GM18951 (cell line): ENCODE data around the gene RNH1.
"Not testable (repeated sequence)": the region's sequence is repeated elsewhere in the genome, so short reads cannot be mapped to it uniquely, and the experiment has no call there.

Source experiments
- POLR2A ChIP-seq: IDR thresholded peaks from 4 replicates; pipeline ENCODE4 v1.6.1; 2011; ENCODE audit warnings: mild to moderate bottlenecking; ENCODE audit not compliant: insufficient read length, insufficient read depth; ENCODE audit errors: extremely low read depth
- in situ Hi-C: fragments of 300-500 bp; cut with MboI; formaldehyde crosslinking; loops from one replicate; pipeline ENCODE4 v1.12.0; 2022; ENCODE audit warnings: low sequenced_read_pairs, mixed read lengths, inconsistent platforms; ENCODE audit not compliant: unreplicated experiment

Gene RNH1

DNA sequence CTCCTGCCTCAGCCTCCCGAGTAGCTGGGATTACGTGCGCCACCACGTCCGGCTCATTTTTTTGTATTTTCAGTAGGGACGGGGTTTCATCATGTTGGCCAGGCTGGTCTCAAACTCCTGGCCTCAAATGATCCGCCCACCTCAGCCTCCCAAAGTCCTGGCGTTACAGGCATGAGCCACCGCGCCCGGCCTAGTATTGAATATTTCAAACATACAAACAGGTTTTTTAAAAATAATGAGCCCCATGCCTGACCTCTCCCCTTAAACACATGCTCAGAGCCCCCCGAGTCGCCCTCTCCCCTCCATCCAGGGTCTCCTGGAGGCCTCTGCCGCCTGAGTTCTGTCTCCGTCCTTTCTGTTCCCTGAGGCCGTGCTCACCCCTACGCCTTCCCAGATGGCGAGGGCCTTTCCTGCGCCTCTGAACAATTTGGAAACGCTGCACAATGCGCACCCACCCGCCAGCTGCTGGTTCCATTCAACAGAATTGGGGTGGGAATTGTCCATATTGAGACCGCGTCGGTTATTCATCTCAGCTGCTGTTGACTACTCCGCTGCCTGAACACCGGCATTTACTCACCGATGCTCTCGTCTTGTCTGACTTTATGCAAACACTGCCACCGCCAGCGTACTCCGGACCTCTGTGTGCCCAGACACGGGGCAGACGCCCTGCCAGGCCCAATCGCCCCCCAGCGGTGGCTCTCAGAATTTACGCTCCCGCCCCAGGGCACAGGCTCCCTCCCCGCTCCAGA is 13.6 kb upstream of the RNH1 start:
- in situ Hi-C loops, result no loop called here
- no peak for TF ChIP-seq POLR2A

DNA sequence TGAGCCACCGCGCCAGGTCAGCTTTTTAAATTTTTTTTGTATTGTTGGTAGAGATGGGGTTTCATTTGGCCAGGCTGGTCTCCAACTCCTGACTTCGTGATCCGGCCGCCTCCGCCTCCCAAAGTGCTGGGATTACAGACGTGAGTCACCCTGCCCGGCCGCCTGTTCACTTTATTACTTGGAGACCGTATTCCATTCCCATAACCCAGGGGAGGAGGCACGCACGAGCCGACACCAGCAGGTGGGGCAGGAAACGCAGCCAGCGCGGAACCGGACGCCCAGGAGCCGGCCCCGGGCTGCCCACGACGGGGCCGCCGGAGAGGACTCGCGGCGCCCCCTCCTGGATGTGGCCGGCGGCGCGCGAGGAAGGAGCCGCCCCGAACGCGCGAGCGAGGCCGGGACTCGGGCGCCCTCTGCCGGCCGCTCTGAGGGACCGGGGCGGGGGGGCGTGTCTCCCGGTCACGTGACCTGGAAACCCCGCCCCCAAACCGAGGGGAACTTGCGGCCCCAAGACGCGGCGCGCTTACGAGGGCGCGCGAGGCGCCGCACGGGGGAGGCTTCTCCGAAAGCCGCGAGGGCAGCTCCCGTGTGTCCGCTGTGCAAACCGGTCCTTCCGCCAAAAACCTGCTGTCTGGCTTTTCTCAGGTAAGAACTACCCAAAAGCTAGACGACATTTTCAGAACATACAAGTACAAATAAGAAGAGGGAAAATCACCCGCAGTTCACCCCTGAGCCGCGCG is 11.6 kb upstream of the RNH1 start:
- in situ Hi-C loops, result no loop called here
- peak; percentile 42 for TF ChIP-seq POLR2A

DNA sequence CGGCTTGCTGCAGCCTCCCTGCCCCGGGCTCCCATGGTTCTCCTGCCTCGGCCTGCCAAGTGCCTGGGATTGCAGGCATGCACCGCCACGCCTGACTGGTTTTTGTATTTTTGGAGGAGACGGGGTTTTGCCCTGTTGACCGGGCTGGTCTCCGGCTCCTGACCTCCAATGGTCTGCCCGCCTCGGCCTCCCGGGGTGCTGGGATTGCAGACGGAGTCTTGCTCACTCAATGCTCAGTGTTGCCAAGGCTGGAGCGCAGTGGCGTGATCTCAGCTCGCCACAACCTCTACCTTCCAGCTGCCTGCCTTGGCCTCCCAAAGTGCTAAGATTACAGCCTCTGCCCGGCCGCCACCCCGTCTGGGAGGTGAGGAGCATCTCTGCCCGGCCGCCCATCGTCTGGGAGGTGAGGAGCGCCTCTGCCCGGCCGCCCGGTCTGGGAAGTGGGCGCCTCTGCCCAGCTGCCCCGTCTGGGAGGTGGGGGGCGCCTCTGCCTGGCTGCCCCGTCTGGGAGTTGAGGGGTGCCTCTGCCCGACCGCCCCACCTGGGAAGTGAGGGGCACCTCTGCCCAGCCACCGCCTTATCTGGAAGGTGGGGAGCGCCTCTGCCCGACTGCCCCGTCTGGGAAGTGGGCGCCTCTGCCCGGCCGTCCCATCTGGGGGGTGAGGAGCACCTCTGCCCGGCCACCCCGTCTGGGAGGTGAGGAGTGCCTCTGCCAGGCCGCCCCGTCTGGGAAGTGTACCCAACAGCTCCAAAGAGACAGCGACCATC is 10.1 kb upstream of the RNH1 start:
- in situ Hi-C loops, result not testable (repeated sequence)

DNA sequence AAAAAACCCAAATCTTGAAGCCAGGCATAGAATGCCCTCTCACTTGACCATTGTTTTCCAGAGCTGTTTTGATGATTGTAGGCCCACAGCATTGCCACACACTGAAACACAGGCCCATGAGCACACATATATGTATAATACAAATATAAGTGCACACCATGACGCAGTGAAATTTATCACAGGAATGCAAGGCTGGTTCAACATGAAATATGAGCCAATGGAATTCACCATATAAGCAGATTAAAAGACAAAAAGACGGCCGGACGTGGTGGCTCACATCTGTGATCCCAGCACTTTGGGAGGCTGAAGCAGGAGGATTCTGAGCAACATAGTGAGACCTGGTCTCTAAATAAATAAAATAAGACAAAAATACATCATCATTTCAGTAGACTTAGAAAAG is 9.4 kb upstream of the RNH1 start:
- in situ Hi-C loops, result no loop called here
- TF ChIP-seq POLR2A, result no peak

DNA sequence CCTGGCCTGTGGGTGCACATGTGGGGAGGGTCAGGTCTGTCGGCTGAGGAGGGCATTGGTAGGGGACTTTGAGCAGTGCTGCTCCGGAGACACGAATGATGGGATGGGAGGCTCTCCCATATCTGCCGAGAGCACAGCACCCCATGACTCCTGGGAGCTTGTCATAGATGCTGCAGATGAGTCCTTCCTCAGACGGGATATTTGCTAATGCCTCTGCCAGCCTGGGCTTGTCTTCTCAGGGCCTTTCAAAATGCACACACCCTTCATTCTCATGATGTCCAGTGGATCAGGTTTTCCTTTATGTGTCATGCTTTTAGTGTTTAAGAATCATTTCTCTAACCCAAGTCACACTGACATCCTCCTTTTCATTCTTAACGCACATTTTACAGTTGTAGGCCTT is 8.1 kb upstream of the RNH1 start:
- in situ Hi-C loops, result no loop called here
- no peak for TF ChIP-seq POLR2A

DNA sequence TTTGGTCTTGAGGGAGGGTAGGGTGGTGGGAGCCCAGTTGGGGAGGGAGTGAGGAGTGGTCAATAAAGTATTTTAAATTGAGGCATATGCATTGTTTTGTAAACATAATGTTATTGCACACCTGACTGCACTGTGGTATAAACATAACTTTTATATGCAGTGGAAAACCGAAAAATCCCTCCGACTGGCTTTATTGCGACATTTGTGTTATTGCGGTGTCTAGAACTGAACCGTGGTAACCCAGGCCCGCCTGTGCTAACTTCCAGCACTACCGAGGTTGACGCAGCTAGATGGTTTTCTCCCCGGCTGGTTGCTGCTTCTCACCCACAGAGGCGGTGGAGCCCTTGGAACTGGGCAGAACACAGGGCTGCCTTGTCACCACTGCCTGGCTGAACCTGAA is 7.6 kb upstream of the RNH1 start:
- TF ChIP-seq POLR2A, result no peak
- in situ Hi-C loops, result no loop called here

DNA sequence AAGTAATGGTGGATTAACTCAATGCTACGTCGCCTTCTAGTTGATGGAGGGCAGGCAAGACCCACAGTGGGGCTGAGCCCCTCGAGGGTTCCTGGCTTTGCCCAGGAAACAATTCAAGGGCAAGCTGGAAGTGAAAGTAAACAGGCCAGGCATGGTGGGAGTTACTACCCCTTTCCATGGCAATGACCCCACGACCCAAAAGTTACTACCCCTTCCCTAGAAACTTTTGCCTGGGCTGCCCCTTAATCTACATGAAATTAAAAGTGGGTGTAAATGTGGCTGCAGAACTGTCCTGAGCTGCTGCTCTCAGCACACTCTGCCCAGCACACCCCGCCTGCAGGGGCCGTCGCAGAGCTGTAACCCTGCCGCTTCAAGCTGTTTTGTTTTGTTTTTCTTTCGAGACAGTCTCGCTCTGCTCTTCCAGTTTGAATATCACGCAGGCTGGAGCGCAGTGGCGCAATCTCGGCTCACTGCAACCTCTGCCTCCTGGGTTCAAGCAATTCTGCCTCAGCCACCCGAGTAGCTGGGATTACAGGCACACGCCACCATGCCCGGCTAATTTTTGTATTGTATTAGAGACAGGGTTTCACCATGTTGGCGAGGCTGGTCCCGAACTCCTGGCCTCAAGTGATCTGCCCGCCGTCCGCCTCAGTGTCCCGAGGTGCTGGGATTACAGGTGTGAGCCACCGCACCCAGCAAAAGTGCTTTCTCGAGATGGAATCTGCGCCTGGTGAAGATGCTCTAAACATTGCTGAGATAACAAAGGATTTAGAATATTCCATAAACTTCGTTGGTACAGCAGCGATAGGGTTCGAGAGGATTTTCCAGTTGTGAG is 5.9 kb upstream of the RNH1 start:
- in situ Hi-C loops, result no loop called here
- no peak for TF ChIP-seq POLR2A

DNA sequence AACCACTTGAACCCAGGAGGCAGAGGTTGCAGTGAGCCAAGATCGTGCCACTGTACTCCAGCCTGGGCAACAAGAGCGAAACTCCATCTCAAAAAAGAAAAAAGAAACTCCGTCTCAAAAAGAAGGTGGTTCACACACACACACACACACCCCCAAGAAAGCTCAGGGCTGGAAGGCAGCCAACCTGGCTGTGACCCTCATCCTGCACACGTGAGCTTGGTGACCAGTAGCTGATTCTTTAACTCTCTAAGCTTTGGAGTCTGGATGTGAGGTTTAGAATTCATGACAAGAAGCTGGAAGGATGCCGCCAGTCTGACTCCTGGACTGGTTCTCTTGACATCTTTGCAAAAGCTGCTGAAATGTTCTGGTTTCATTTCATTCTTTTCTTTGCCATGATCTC is 1.9 kb upstream of the RNH1 start:
- no peak for TF ChIP-seq POLR2A
- in situ Hi-C loops, result no loop called here

DNA sequence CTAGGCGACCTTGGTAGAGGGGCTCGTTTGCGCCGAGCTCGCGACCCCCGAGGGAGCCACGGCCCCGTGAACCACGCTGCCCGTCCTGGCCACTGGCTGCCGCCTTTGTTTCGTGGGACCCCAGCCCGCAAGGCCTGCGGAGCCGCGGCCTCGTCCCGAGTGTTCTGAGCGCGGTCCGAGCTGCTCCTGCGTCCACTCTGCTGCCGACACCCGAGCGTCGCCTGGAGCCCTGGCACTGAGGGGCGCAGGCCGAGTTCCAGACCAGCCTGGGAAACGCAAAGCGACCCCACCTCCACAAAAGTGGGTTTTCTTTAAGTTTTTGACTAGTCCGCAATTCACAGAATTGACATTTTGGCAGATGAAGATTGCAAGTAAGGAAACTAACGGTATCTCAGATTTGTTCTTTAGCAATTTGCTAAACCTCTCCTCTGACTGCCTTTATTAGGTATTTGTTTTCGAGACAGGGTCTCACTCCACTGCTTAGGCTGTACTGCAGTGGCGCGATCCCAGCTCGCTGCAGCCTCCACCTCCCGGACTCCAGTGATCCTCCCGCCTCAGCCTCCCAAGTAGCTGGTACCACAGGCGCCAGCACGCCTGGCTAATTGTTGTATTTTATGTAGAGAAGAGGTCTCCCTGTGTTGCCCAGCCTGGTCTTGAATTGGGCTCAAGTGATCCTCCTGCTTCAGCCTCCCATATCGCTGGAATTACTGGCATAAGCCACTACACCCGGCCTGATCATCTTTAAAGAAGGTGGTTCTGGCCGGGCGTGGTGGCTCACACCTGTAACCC is 879 bp upstream of the RNH1 start:
- TF ChIP-seq POLR2A, result no peak
- in situ Hi-C loops, result no loop called here

DNA sequence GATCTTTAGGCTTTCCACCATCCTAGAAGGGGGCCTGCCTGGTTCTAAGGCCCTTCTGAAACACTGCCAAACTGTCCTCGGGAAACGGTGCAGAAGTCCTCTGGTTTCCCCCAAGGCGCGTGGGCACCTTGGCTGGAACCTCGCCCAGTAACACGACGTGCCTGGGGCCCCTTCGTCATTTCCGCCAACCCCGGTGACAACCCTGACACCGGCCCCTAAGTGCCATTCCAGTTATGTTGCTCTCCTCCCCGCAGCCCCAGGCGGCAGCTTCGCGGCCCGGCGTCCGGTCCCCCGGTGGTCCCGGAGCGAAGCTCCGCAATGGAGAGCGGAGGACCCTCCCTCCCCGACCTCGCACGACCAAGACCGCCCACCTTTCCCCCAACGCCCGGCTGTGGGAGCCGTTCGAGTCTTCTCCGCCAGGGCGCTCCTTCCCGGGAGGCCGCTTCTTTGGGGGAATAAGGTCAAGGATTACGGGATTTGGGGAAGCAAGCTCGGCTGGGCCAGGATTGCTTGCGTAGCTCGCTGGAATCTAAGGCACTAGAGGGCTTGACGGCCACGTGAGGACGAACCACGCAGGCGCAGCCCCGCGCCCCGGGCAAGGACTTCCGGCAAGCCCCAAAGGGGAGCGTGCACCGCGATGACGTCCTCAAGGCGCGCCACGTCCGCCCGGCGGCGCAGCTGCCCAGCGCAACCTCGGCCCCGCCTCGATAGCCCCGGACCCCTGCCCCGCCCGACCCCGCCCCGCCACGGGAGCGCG is 626 bp downstream of the RNH1 start:
- peak; percentile 76 for TF ChIP-seq POLR2A
- in situ Hi-C loops, result no loop called here

DNA sequence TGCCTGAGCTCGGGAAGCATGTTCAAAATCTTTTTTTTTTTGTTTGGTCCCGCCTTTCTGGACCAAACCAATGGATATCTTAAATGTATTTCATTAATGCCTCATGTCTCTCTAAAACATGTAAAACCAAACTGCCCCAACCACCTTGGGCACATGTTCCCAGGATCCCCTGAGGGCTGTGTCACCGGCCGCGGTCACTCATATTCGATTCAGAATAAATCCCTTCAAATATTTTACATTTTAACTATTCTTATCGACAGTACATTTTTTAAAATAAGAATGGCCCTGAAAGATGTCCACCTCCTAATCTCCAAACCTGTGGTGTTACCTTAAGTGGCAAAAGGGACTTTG is 2.1 kb downstream of the RNH1 start:
- in situ Hi-C loops, result no loop called here
- no peak for TF ChIP-seq POLR2A
